SK-N-SH (cell line): ENCODE data around the gene SND1. TPM values are rescaled to one million over a fixed set of nuclear protein-coding genes. Genes with fewer than 3 reads are reported as not detected.

Source experiments
- CTCF ChIA-PET: fragments of 300-600, 350-600 bp; formaldehyde crosslinking; extraction: SDS; loops from one replicate; lab custom pipeline; 2021; lab: Yijun Ruan, JAX
- POLR2A ChIA-PET: fragments of 350-600 bp; sonication (Branson Sonifier 250); formaldehyde crosslinking; extraction: SDS; loops from one replicate; lab custom pipeline; 2020; ENCODE audit warnings: antibody characterized with exemption, inconsistent platforms; lab: Yijun Ruan, JAX
- DNase-seq: peaks from one replicate; pipeline ENCODE4 v3.0.0; 2012
- H2AFZ ChIP-seq: fragments of 200-600 bp; sonication (generic); 2 replicates; pipeline ENCODE4 v1.8.1; 2016; ENCODE audit warnings: antibody characterized with exemption, mild to moderate bottlenecking, low read depth
- H3F3A ChIP-seq: fragments of 200-600 bp; sonication (generic); replicated peaks from 2 replicates; pipeline ENCODE3; 2016; ENCODE audit warnings: antibody characterized with exemption, mild to moderate bottlenecking; ENCODE audit not compliant: insufficient read depth
- H3K27ac ChIP-seq, 2 experiments: fragments of 200-500 bp in 1 of 2; fragments of 200-600 bp in 1 of 2; sonication (Bioruptor generic) in 1 of 2; sonication (generic), shearing (Covaris generic) in 1 of 2; 2 replicates each; pipeline versions ENCODE4 v1.5.1 to v1.6.1; 2014 to 2016; ENCODE audit warnings: low read depth in 2 of 2, inconsistent platforms in 1 of 2, low read length in 1 of 2, mild to moderate bottlenecking in 1 of 2, mixed read lengths in 1 of 2
- H3K27me3 ChIP-seq: fragments of 200-600 bp; sonication (generic), shearing (Covaris generic); 2 replicates; pipeline ENCODE4 v1.6.1; 2016; ENCODE audit warnings: mixed run types; ENCODE audit not compliant: insufficient read depth
- H3K36me3 ChIP-seq, 2 experiments: fragments of 200-500 bp in 1 of 2; fragments of 200-600 bp in 1 of 2; sonication (Bioruptor generic) in 1 of 2; sonication (generic) in 1 of 2; replicated peaks in 1 of 2; 2 replicates each; pipeline versions ENCODE3 to v1.5.1; 2014 to 2016; ENCODE audit warnings: low read length in 1 of 2, mild to moderate bottlenecking in 1 of 2; ENCODE audit not compliant: insufficient read depth in 2 of 2, control insufficient read depth in 1 of 2
- H3K4me1 ChIP-seq, 2 experiments: fragments of 200-500 bp in 1 of 2; fragments of 200-600 bp in 1 of 2; sonication (Bioruptor generic) in 1 of 2; sonication (generic), shearing (Covaris generic) in 1 of 2; 2 replicates each; pipeline versions ENCODE4 v1.5.1 to v1.6.1; 2014 to 2016; ENCODE audit warnings: low read depth in 1 of 2, low read length in 1 of 2, mixed run types in 1 of 2; ENCODE audit not compliant: insufficient read depth in 2 of 2, control insufficient read depth in 1 of 2
- H3K4me2 ChIP-seq: fragments of 200-600 bp; sonication (generic), shearing (Covaris generic); 2 replicates; pipeline ENCODE4 v1.6.1; 2017; ENCODE audit warnings: mixed run types
- H3K4me3 ChIP-seq, 2 experiments: fragments of 200-500 bp in 1 of 2; fragments of 200-600 bp in 1 of 2; sonication (Bioruptor generic) in 1 of 2; sonication (generic), shearing (Covaris generic) in 1 of 2; 2 replicates each; pipeline versions ENCODE4 v1.5.1 to v1.8.1; 2014 to 2016; ENCODE audit warnings: low read depth in 2 of 2, inconsistent platforms in 1 of 2, low read length in 1 of 2, mild to moderate bottlenecking in 1 of 2, mixed read lengths in 1 of 2, moderate library complexity in 1 of 2
- H3K79me2 ChIP-seq: fragments of 200-600 bp; sonication (generic); 2 replicates; pipeline ENCODE4 v1.8.1; 2017; ENCODE audit warnings: mild to moderate bottlenecking; ENCODE audit not compliant: insufficient read depth
- H3K9ac ChIP-seq: fragments of 200-600 bp; sonication (generic); 2 replicates; pipeline ENCODE4 v1.6.1; 2017; ENCODE audit warnings: mixed run types
- H3K9me2 ChIP-seq: fragments of 200-600 bp; sonication (generic); 2 replicates; pipeline ENCODE4 v1.6.1; 2017; ENCODE audit warnings: mixed run types
- H3K9me3 ChIP-seq: fragments of 200-600 bp; sonication (generic); 2 replicates; pipeline ENCODE4 v1.6.1; 2017; ENCODE audit warnings: mixed run types, mild to moderate bottlenecking, moderate library complexity
- H4K20me1 ChIP-seq: fragments of 200-600 bp; sonication (generic); 2 replicates; pipeline ENCODE4 v1.6.1; 2017; ENCODE audit warnings: mild to moderate bottlenecking, mixed run types; ENCODE audit not compliant: insufficient read depth
- CTCF ChIP-seq: fragments of 200-600 bp; sonication (generic); IDR thresholded peaks from 2 replicates; pipeline ENCODE4 v1.6.1; 2017; ENCODE audit warnings: antibody characterized with exemption, mild to moderate bottlenecking, moderate library complexity
- EP300 ChIP-seq, 2 experiments: IDR thresholded peaks; 2 replicates each; pipeline versions ENCODE4 v1.4.0 to v1.6.1; 2012; ENCODE audit warnings: borderline replicate concordance in 1 of 2, low read depth in 1 of 2, low read length in 1 of 2
- FOXJ3 ChIP-seq: sonication (generic); formaldehyde crosslinking; IDR thresholded peaks from 2 replicates; pipeline ENCODE4 v1.5.1; 2020; ENCODE audit warnings: mild to moderate bottlenecking, missing genetic modification reagents
- JUND ChIP-seq: IDR thresholded peaks from 2 replicates; pipeline ENCODE4 v1.4.0; 2012
- NRF1 ChIP-seq: IDR thresholded peaks from 2 replicates; pipeline ENCODE4 v1.6.1; 2012; ENCODE audit warnings: low read depth, mild to moderate bottlenecking, low read length
- RFX5 ChIP-seq: IDR thresholded peaks from 2 replicates; pipeline ENCODE4 v1.6.1; 2012; ENCODE audit warnings: mild to moderate bottlenecking, improper control_type of control experiment, low read length
- RXRA ChIP-seq: IDR thresholded peaks from 2 replicates; pipeline ENCODE4 v1.4.0; 2012; ENCODE audit warnings: low read depth, mild to moderate bottlenecking, borderline replicate concordance
- SMC3 ChIP-seq: IDR thresholded peaks from 2 replicates; pipeline ENCODE4 v1.6.1; 2012; ENCODE audit warnings: low read depth, low read length, improper control_type of control experiment
- TAF1 ChIP-seq: IDR thresholded peaks from 2 replicates; pipeline ENCODE4 v1.6.1; 2012; ENCODE audit warnings: low read depth, mild to moderate bottlenecking, low read length, moderate library complexity, borderline replicate concordance
- TCF12 ChIP-seq: IDR thresholded peaks from 2 replicates; pipeline ENCODE4 v1.4.0; 2012
- USF2 ChIP-seq: fragments of 150-350 bp; IDR thresholded peaks from 2 replicates; pipeline ENCODE4 v1.6.1; 2017; ENCODE audit warnings: antibody characterized with exemption, low read length, low read depth, borderline replicate concordance
- WGBS: methylation state at CpG from one replicate; pipeline ENCODE4 v1.1.6; 2017; ENCODE audit warnings: low lambda C conversion rate; 5-methylcytosine and 5-hydroxymethylcytosine counted together
- polyA plus RNA-seq, 3 experiments: library from polyadenylated mRNA; depleted of rRNA; stranded (reverse); fragments of >200 nt; gene quantifications; 2 replicates each; pipeline ENCODE4 v1.2.3, GENCODE V29; 2012

SND1 gene
- polyA plus RNA-seq, 1 of the 3 experiments (the other 2 are of a cell fraction) = 165 TPM

GRCh38 chr7:127726476-127726875 lies 74.5 kb downstream of the SND1 start:
- TF ChIP-seq JUND (no peak), TAF1 (no peak), RFX5 (no peak), EP300 (IDR thresholded peaks at IDR 0.05; ENCODE audit: borderline replicate concordance in 1 of 2, low read depth in 1 of 2, low read length in 1 of 2) (no peak), NRF1 (no peak), CTCF (no peak), RXRA (no peak), SMC3 (no peak), USF2 (no peak), FOXJ3 (no peak)
- Histone ChIP-seq H4K20me1 (peaks cover 10% of the 10 kb centered on the region; the same call in 1 of the 2 replicates), H3K27me3 (no peaks in the 10 kb centered on the region), H3K4me1 (peaks cover 0 to 10% of the 10 kb centered on the region in 2 experiments; a peak in 2 of 4 replicates), H3K27ac (no peak overlapping the region), H3K36me3 (peaks cover 71 to 94% of the 10 kb centered on the region in 2 experiments), H2AFZ (no peak overlapping the region), H3K79me2 (peaks cover 46% of the 10 kb centered on the region), H3K9me3 (no peaks in the 10 kb centered on the region), H3K4me3 (no peak overlapping the region), H3K4me2 (no peak overlapping the region), H3K9ac (no peak overlapping the region), H3K9me2 (no peaks in the 10 kb centered on the region), H3F3A (no peaks in the 10 kb centered on the region)
- 98% methylated on average over 3 of the region's 3 CpGs for WGBS
- ChIA-PET CTCF (interaction anchor here (1.0 to 7.1 kb wide), 7 partner anchors 10 to 482 kb away, joined by 3 to 47 read pairs (median 5); no protein-coding TSS in a partner anchor), POLR2A (no interaction called here)
- DNase-seq = no peak

- Histone ChIP-seq H3K9me3 (no peaks in the 10 kb centered on the region), H3K9me2 (no peaks in the 10 kb centered on the region), H3K79me2 (peaks cover 54% of the 10 kb centered on the region; the same call in 1 of the 2 replicates), H2AFZ (no peak overlapping the region), H3K4me3 (no peak overlapping the region), H3K4me1 (peaks cover 5 to 27% of the 10 kb centered on the region in 2 experiments; a peak in 3 of 4 replicates), H3K4me2 (no peak overlapping the region), H3K36me3 (peaks cover 57 to 81% of the 10 kb centered on the region in 2 experiments), H3K27ac (no peak overlapping the region), H3K27me3 (no peaks in the 10 kb centered on the region), H3F3A (no peaks in the 10 kb centered on the region), H4K20me1 (peaks cover 20% of the 10 kb centered on the region), H3K9ac (no peak overlapping the region)
- 94% methylated on average over 13 of the region's 13 CpGs for WGBS
- TF ChIP-seq TCF12 (no peak), EP300 (IDR thresholded peaks at IDR 0.05; ENCODE audit: borderline replicate concordance in 1 of 2, low read depth in 1 of 2, low read length in 1 of 2) (no peak)
- CTCF ChIA-PET = interaction anchor here (0.8 to 4.0 kb wide), 6 partner anchors 8 to 479 kb away, joined by 3 to 18 read pairs (median 4); no protein-coding TSS in a partner anchor
- POLR2A ChIA-PET = no interaction called here
- DNase-seq = no peak
Observed at GRCh38 chr7:127730658-127731276, 78.8 kb downstream of the SND1 start.
